M059J (cell line): Measurements from ENCODE around the gene GRB2. TPM values are rescaled to one million over a fixed set of nuclear protein-coding genes. Genes with fewer than 3 reads are reported as not detected.
"Not testable (repeated sequence)": the region's sequence is repeated elsewhere in the genome, so short reads cannot be mapped to it uniquely, and the experiment has no call there.

Source experiments
- DNase-seq: peaks from one replicate; pipeline ENCODE4 v3.0.0-alpha.2; 2012; ENCODE audit warnings: low read depth
- total RNA-seq: library from RNA; depleted of rRNA; stranded (reverse); fragments of >200 nt; shearing (Covaris generic); gene quantifications from 2 replicates; pipeline ENCODE4 v1.2.3, GENCODE V29; 2014

Gene GRB2
- total RNA-seq, 1 experiment from 2014 or later, result 109 TPM

- no peak for DNase-seq
Observed at GRCh38 chr17:75387771-75388170, 17.7 kb downstream of the GRB2 start.

GRCh38 chr17:75386430-75386829, 19.0 kb downstream of the GRB2 start:
- DNase-seq, result no peak

- DNase-seq, result no peak
Observed at GRCh38 chr17:75384751-75385150, 20.7 kb downstream of the GRB2 start.

- no peak for DNase-seq
Observed at GRCh38 chr17:75383842-75384195, 21.7 kb downstream of the GRB2 start.

- DNase-seq, result no peak
Observed at GRCh38 chr17:75380750-75381149, 24.7 kb downstream of the GRB2 start.

GRCh38 chr17:75380315-75380714, 25.2 kb downstream of the GRB2 start:
- DNase-seq, result no peak

- DNase-seq, result not testable (repeated sequence)
Observed at GRCh38 chr17:75379426-75379825, 26.1 kb downstream of the GRB2 start.

- no peak for DNase-seq
Observed at GRCh38 chr17:75373280-75373679, 32.2 kb downstream of the GRB2 start.

- DNase-seq, result no peak
Observed at GRCh38 chr17:75371981-75372380, 33.5 kb downstream of the GRB2 start.

GRCh38 chr17:75371339-75371738, 34.1 kb downstream of the GRB2 start:
- peak; percentile 27 for DNase-seq

- peak; percentile 74 for DNase-seq
Observed at GRCh38 chr17:75370286-75370915, 35.1 kb downstream of the GRB2 start.

- DNase-seq, result peak; percentile 49
Observed at GRCh38 chr17:75367838-75368789, 37.4 kb downstream of the GRB2 start.

- DNase-seq, result peak; percentile 83
Observed at GRCh38 chr17:75367312-75367711, 38.2 kb downstream of the GRB2 start.

- DNase-seq, result no peak
Observed at GRCh38 chr17:75366432-75366831, 39.0 kb downstream of the GRB2 start.

GRCh38 chr17:75365931-75366275, 39.6 kb downstream of the GRB2 start:
- DNase-seq, result no peak

GRCh38 chr17:75365009-75365930, 40.2 kb downstream of the GRB2 start:
- peak; percentile 50 for DNase-seq

GRCh38 chr17:75364078-75364477, 41.4 kb downstream of the GRB2 start:
- DNase-seq, result peak; percentile 84

GRCh38 chr17:75361996-75362395, 43.5 kb downstream of the GRB2 start:
- no peak for DNase-seq

GRCh38 chr17:75361344-75361743, 44.1 kb downstream of the GRB2 start:
- no peak for DNase-seq

- no peak for DNase-seq
Observed at GRCh38 chr17:75356260-75356937, 49.1 kb downstream of the GRB2 start.

GRCh38 chr17:75353176-75353575, 52.3 kb downstream of the GRB2 start:
- no peak for DNase-seq
